NCI-H146 treated with DMSO at 0.1 percent for 48 hours (cell line): ENCODE data around the gene CR2.
"Not testable (repeated sequence)": the region's sequence is repeated elsewhere in the genome, so short reads cannot be mapped to it uniquely, and the experiment has no call there.

Source experiments
- DNase-seq: peaks from one replicate; lab custom pipeline; 2025; ENCODE audit not compliant: unreplicated experiment; lab: John Stamatoyannopoulos, UW

CR2 gene

GRCh38 chr1:207444514-207445217 lies 9.5 kb upstream of the CR2 start:
- no peak for DNase-seq

GRCh38 chr1:207453710-207454045 lies 450 bp upstream of the CR2 start:
- no peak for DNase-seq

GRCh38 chr1:207455183-207455754 lies 1.1 kb downstream of the CR2 start:
- DNase-seq: no peak

GRCh38 chr1:207458414-207458813 lies 4.3 kb downstream of the CR2 start:
- no peak for DNase-seq

GRCh38 chr1:207459008-207459407 lies 4.9 kb downstream of the CR2 start:
- DNase-seq: no peak

GRCh38 chr1:207461649-207462048 lies 7.5 kb downstream of the CR2 start:
- no peak for DNase-seq

GRCh38 chr1:207462535-207462934 lies 8.4 kb downstream of the CR2 start:
- no peak for DNase-seq

- no peak for DNase-seq
These were observed 8.9 kb downstream of the CR2 start for GRCh38 chr1:207463021-207463420.

- no peak for DNase-seq
These were observed 9.4 kb downstream of the CR2 start for GRCh38 chr1:207463571-207463970.

- DNase-seq: no peak
These were observed 16.8 kb downstream of the CR2 start for GRCh38 chr1:207470927-207471326.

GRCh38 chr1:207474210-207474609 lies 20.1 kb downstream of the CR2 start:
- no peak for DNase-seq

- DNase-seq: no peak
These were observed 32.1 kb downstream of the CR2 start for GRCh38 chr1:207486198-207486597.

GRCh38 chr1:207487636-207488035 lies 33.5 kb downstream of the CR2 start:
- DNase-seq: no peak

- DNase-seq: no peak
These were observed 39.1 kb downstream of the CR2 start for GRCh38 chr1:207493212-207493611.

GRCh38 chr1:207494171-207494570 lies 40.0 kb downstream of the CR2 start:
- DNase-seq: no peak

GRCh38 chr1:207495281-207495680 lies 41.2 kb downstream of the CR2 start:
- not testable (repeated sequence) for DNase-seq

GRCh38 chr1:207495801-207496792 lies 42.0 kb downstream of the CR2 start, which contains the start of gene CR1:
Gene CR1, plus strand, starts transcription at chr1:207496157. Its CDS starts 111 bp downstream, at chr1:207496268.
- DNase-seq: no peak

GRCh38 chr1:207497941-207498340 lies 43.8 kb downstream of the CR2 start:
- no peak for DNase-seq

GRCh38 chr1:207499573-207499972 lies 45.4 kb downstream of the CR2 start:
- DNase-seq: peak; percentile 17

GRCh38 chr1:207500306-207500705 lies 46.2 kb downstream of the CR2 start:
- no peak for DNase-seq

- no peak for DNase-seq
These were observed 46.9 kb downstream of the CR2 start for GRCh38 chr1:207501071-207501470.

GRCh38 chr1:207502726-207503125 lies 48.6 kb downstream of the CR2 start:
- no peak for DNase-seq
